22Rv1 (cell line): ENCODE data around the gene CX3CL1.

ENCODE experiments used
- CTCF ChIP-seq: fragments of 450-650 bp; IDR thresholded peaks from 2 replicates; pipeline ENCODE4 v1.5.1; 2017; ENCODE audit warnings: mild to moderate bottlenecking
- ZFX ChIP-seq: fragments of 450-650 bp; IDR thresholded peaks from 2 replicates; pipeline ENCODE4 v1.6.1; 2017; ENCODE audit warnings: antibody characterized with exemption, borderline replicate concordance

GRCh38 chr16:57373117-57373947 is 1.0 kb downstream of the CX3CL1 start:
- TF ChIP-seq CTCF (no peak), ZFX (no peak)
